GM19372 (cell line): ENCODE data around the gene PHKB.
A peak's percentile ranks its signal among the peaks of the same experiment; 100 is the strongest.
"Not testable (repeated sequence)": the region's sequence is repeated elsewhere in the genome, so short reads cannot be mapped to it uniquely, and the experiment has no call there.

Experiments used
- ATAC-seq: cut with Tn5 transposase; IDR thresholded peaks from one replicate; pipeline ENCODE4 v1.9.1; 2021; ENCODE audit warnings: mild to moderate bottlenecking, low read depth, moderate library complexity; ENCODE audit not compliant: unreplicated experiment

PHKB gene

GRCh38 chr16:47499700-47500264 lies 38.7 kb downstream of the PHKB start:
- ATAC-seq, result no peak

- no peak for ATAC-seq
Measured at GRCh38 chr16:47503936-47504335, 42.8 kb downstream of the PHKB start.

GRCh38 chr16:47504599-47504998 lies 43.5 kb downstream of the PHKB start:
- no peak for ATAC-seq

DNA sequence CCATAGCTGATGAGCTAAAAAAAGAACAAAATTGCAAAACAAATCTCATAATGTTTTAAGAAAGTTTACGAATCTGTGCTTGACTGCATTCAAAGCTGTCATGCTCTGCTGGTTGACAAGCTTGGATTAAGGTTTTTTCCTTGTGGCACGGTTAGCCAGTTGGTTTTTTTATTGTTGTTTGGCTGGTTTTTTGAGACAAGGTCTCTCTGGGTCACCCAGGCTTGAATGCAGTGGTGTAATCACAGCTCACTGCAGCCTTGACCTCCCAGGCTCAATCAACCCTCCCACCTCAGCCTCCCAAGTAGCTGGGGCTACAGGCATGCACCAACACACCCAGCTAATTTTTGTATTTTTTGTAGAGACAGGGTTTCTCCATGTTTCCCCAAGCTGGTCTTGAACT lies 45.7 kb downstream of the PHKB start:
- no peak for ATAC-seq

- ATAC-seq, result no peak
Measured at GRCh38 chr16:47507701-47508100, 46.6 kb downstream of the PHKB start.

DNA sequence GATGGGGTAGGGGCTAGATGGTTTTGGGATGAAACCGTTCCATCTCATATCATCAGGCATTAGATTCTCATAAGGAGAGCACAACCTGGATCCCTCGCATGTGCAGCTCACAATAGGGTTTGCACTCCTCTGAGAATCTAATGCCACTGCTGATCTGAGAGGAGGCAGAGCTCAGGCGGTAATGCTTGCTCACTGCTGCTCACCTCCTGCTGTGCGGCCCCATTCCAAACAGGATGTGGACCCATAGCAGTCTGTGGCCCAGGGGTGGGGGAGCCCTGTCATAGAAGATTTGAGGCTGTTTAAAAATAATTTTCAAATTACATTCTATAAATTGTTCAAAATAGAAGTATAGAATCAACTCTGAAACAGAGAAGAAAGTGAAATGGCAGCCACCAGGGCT lies 50.8 kb downstream of the PHKB start:
- ATAC-seq, result no peak

- ATAC-seq, result no peak
Measured at GRCh38 chr16:47519037-47519436, 57.9 kb downstream of the PHKB start.

DNA sequence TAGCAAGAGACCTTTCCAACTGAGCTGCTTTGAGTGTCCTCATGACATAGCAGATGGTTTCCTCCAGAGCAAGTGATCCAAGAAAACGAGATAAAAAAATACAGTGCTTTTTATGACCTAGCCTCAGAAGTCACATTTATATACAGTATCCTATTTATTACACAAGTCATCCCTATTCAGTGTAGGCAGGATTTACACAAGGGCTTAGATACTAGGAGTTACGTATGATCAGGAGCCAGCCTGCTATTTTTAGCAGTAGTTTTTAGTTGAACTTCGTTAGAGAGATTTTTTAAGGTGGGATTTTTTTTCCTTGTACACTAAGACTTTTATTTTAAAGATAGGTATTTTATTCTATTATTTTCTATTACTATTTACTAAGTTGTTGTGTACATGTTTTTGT lies 58.4 kb downstream of the PHKB start:
- ATAC-seq, result no peak

GRCh38 chr16:47519996-47520679 lies 59.0 kb downstream of the PHKB start:
- ATAC-seq, result no peak

DNA sequence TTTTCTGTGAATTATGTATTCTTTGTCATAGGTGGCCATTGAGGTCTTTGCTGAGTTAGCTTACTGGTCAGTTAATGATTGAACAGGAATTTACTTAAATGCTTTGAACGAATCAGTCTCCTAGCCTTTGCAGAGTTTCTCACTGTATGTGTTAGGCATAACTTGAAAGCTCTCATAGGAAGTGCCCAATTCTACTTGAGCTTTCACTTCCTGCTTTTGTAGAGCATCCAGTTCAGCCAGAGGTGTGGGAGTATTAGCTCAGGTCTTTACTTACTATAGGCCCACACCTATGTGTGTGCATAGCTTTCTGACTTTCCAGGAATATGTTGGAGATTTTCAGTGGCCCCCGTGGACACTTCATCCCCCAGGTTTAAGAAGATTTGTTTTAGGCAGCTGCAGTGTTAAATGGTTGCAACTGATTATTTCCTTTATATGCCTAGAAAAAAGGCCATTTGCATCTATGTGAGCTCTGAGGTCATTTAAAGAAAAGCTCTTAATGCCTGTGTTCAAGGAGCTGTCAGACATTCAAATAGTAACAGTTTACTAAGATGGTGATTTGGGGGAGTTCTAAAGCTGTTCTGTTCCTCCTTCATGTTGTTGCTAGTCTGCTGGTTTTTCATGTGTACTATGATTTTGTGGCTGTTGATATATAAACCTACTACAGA lies 62.3 kb downstream of the PHKB start:
- peak; percentile 100 for ATAC-seq

DNA sequence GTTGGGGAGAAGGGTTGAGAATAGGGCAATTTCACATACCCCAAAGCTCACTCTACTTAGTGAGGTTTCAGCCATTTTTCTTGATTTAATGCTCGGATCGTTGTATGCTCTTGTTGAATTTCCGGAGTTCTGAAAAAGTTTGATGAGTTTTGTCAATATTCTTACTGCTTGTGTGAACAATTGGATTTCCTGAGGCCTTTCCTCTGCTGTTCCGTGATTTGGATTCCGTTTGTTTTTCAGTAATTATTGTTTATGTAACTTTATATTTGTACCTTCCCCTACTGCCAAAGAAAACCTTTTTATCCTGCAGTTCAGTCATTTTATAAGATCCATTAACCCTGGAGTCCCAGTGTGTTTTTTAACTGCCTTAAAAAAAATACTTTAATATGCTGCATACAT lies 62.9 kb downstream of the PHKB start:
- no peak for ATAC-seq

- ATAC-seq, result no peak
Measured at GRCh38 chr16:47528431-47528830, 67.3 kb downstream of the PHKB start.

DNA sequence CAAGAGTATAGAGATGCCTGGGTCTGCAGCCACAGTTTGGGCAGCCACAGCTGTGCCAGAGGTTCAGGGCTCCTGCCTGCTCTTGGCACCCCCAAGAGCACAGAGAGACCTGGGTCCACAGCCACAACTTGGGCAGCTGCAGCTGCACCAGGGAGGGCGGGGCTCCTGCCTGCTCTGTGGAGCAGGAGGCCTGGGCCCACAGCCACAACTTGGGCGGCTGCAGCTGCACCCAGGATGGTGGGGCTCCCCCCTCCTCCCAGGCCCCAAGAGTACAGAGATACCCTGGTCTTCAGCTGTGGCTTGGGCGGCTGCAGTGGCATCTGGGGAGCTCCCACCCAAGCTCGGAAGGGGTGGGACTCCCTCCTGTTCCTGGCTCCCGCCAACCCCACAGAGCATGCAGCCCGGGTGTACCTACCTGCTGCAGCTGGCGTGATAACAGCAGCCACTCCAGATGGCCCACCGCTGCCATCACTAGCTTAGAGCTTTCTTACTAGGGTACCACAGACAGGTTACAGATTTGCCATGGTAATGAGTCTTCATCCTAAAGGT lies 72.7 kb downstream of the PHKB start:
- ATAC-seq, result no peak

DNA sequence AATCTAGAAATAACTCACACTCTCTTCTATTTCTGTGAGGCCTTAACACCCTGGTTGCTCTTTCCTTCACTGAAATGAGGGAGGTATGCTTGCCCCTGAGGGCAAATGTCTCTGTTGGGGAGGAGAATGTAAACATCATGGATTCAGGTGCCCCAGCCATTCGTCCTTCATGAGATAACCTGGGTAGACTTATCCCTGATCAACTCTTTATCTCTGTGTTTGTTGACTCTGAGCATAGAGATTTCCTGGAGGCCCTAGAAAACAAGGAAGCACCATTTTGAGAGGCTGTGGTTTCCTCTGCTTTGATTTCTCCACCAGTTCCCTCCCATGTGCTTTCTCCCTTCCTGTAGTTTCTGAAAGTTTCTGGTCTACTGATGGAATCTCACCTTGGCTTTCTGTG lies 77.3 kb downstream of the PHKB start:
- ATAC-seq, result no peak

- ATAC-seq, result not testable (repeated sequence)
Measured at GRCh38 chr16:47539707-47540670, 78.9 kb downstream of the PHKB start.

- ATAC-seq, result not testable (repeated sequence)
Measured at GRCh38 chr16:47541135-47541534, 80.0 kb downstream of the PHKB start.

- not testable (repeated sequence) for ATAC-seq
Measured at GRCh38 chr16:47544255-47544654, 83.1 kb downstream of the PHKB start.

DNA sequence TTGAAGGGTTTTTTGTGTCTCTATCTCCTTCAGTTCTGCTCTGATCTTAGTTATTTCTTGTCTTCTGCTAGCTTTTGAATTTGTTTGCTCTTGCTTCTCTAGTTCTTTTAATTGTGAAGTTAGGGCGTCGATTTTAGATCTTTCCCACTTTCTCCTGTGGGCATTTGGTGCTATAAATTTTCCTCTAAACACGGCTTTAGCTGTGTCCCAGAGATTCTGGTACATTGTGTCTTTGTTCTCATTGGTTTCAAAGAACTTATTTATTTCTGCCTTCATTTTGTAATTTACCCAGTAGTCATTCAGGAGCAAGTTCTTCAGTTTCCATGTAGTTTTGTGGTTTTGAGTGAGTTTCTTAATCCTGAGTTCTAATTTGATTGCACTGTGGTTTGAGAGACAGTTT lies 90.1 kb downstream of the PHKB start:
- not testable (repeated sequence) for ATAC-seq

- not testable (repeated sequence) for ATAC-seq
Measured at GRCh38 chr16:47551767-47552166, 90.6 kb downstream of the PHKB start.

- ATAC-seq, result no peak
Measured at GRCh38 chr16:47553853-47554564, 92.9 kb downstream of the PHKB start.
